ENCODE measurements around the gene KLF16.
"Not testable (repeated sequence)": the region's sequence is repeated elsewhere in the genome, so short reads cannot be mapped to it uniquely, and the experiment has no call there.

KLF16 gene

DNA sequence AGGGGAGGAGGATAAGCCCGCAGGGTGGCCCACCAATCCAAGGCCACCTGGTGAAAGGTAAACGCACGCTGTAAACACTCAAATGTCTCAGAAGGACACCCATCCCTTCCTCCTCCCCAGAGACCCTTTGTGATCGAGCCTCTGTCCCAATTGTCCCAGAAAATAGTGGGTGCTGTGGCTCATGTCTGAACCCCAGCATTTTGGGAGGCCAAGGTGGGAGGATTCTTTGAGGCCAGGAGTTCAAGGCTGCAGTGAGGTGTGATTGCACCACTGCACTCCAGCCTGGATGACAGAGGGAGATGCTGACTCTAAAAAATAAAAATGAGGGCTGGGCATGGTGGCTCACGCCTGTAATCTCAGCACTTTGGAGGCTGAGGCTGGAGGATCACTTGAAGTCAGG lies 25.0 kb upstream of the KLF16 start:
- Mint-ChIP-seq H3K36me3 (ENCODE audit: low read depth) (no peaks in the 10 kb centered on the region), H3K27ac (no peak overlapping the region), H3K9me3 (no peaks in the 10 kb centered on the region), H3K4me1 (peaks cover 22% of the 10 kb centered on the region), H3K4me3 (no peak overlapping the region), H3K27me3 (ENCODE audit: low read depth) (no peaks in the 10 kb centered on the region)
- TF ChIP-seq, protein P1, sequence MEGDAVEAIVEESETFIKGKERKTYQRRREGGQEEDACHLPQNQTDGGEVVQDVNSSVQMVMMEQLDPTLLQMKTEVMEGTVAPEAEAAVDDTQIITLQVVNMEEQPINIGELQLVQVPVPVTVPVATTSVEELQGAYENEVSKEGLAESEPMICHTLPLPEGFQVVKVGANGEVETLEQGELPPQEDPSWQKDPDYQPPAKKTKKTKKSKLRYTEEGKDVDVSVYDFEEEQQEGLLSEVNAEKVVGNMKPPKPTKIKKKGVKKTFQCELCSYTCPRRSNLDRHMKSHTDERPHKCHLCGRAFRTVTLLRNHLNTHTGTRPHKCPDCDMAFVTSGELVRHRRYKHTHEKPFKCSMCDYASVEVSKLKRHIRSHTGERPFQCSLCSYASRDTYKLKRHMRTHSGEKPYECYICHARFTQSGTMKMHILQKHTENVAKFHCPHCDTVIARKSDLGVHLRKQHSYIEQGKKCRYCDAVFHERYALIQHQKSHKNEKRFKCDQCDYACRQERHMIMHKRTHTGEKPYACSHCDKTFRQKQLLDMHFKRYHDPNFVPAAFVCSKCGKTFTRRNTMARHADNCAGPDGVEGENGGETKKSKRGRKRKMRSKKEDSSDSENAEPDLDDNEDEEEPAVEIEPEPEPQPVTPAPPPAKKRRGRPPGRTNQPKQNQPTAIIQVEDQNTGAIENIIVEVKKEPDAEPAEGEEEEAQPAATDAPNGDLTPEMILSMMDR (IDR thresholded peaks at IDR 0.05; ENCODE audit: unreplicated experiment in 3 of 3) = no peak

DNA sequence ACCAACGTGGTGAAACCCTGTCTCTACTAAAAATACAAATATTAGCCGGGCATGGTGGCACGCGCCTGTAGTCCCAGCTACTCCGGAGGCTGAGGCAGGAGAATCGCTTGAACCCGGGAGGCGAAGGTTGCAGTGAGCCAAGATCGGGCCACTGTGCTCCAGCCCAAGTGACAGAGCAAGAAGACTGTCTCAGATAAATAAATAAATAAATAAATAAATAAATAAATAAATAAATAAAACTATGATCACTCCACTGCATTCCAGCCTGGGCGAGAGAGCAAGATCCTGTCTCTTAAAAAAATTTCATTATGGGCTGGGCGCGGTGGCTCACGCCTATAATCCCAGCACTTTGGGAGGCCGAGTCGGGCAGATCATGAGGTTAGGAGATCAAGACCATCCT lies 23.0 kb upstream of the KLF16 start:
- H3K27me3 Mint-ChIP-seq (ENCODE audit: low read depth); H3K27ac Mint-ChIP-seq; H3K36me3 Mint-ChIP-seq (ENCODE audit: low read depth); H3K9me3 Mint-ChIP-seq; H3K4me3 Mint-ChIP-seq: not testable (repeated sequence)
- peaks cover 34% of the 10 kb centered on the region for H3K4me1 Mint-ChIP-seq

DNA sequence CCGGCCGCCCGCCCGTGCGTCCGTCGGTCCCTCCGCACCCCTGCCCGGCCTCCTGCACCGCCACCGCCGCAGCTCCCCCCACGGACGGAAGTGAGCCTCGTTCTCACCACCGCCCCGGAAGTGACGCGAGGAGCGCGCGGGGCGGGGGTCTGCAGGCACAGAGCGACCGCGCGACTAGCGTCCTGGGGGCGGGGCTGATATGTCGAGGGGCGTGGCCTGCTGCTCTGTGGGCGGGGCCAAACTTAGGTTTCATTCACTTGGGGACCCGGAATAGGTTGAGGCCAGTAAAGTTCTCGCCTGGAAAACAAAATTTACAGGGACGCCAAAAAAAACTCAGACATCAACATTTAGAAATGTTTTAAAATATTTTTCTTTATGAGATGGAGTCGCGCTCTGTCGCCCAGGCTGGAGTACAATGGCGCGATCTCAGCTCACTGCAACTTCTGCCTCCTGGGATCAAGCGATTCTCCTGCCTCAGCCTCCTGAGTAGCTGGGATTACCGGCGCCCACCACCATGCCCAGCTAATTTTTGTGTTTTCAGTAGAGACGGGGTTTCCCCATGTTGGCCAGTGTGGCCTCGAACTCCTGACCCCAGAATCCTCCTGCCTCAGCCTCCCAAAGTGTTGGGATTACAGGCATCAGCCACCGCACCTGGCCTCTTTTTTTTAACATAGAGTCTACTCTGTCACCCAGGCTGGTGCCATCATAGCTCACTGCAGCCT lies 22.2 kb upstream of the KLF16 start, which contains the start of gene ABHD17A:
Gene ABHD17A (minus strand): TSS at position 99 of the 722 bp plus-strand sequence. CDS start 3,930 bp downstream, outside the sequence.
- Mint-ChIP-seq H3K4me3 (peak within 1 kb of the TSS; percentile 97 to 99 (median 98)), H3K4me1 (peaks cover 34% of the 10 kb centered on the region), H3K27ac (peak within 1 kb of the TSS; percentile 65 to 85 (median 80))
- H3K9me3 Mint-ChIP-seq; H3K27me3 Mint-ChIP-seq (ENCODE audit: low read depth); H3K36me3 Mint-ChIP-seq (ENCODE audit: low read depth): not testable (repeated sequence)

DNA sequence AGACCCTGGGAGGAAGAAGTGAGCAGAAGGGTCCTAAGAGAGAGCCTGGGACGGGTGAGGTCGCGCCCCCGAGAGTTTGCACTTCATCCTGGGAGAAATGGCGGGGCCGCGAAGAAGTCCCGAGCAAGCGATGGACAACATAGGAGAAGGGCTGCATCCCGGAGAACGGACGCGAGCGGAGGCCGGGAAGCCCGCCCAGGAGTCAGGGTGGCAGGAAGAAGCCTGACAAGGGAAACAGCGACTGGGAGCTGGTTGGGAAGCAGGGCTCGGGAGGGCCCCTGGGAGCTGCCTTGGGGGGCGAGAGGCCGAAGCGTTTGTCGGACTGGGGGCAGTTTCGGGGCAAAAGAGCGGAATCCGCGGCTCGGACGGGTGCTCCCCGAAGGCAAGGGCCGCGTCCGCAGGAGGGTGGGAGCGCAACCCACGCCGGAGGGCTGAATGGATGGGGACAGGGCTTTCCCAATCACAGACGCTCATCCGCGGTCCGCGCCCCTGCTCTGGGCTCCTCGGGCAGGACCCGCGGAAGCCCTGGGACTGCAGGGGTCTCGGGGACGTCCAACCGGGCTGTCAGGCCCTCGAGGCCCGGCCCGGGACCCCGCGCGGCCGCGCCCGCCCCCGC lies 21.4 kb upstream of the KLF16 start:
- H3K4me3 Mint-ChIP-seq = peak overlapping the region; percentile 97 to 99 (median 98)
- H3K27me3 Mint-ChIP-seq (ENCODE audit: low read depth) = no peaks in the 10 kb centered on the region
- peak overlapping the region; percentile 54 to 85 (median 80) for H3K27ac Mint-ChIP-seq
- TF ChIP-seq, protein P1 (IDR thresholded peaks at IDR 0.05; ENCODE audit: unreplicated experiment in 3 of 3) = no peak
- H3K9me3 Mint-ChIP-seq = no peaks in the 10 kb centered on the region
- peaks cover 3% of the 10 kb centered on the region for H3K36me3 Mint-ChIP-seq (ENCODE audit: low read depth)
- H3K4me1 Mint-ChIP-seq = peaks cover 34% of the 10 kb centered on the region

DNA sequence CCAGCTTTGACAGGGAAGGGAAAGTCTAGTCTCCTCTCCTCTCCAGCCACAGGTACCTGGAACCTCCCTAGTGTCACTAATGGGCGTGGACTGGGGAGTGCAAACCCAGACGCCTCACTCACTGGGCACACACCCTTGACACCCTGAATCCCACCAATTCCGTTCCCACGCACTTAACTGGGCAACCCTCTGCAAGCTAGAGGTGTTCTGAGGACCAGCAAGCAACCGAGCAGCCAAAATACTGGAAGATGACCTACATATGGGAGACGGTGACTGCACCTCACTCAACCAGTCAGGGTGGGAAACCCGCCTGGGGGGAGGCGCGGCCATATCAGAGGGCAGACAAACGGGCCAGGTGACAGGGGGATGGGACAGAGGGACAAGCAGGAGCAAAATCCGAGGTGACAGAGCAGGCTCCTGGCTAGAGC lies 20.9 kb upstream of the KLF16 start:
- Mint-ChIP-seq H3K4me3 (peak overlapping the region; percentile 97 to 99 (median 98)), H3K27ac (peak overlapping the region; percentile 54 to 85 (median 80)), H3K9me3 (no peaks in the 10 kb centered on the region), H3K4me1 (peaks cover 34% of the 10 kb centered on the region), H3K27me3 (ENCODE audit: low read depth) (no peaks in the 10 kb centered on the region), H3K36me3 (ENCODE audit: low read depth) (peaks cover 3% of the 10 kb centered on the region)
- TF ChIP-seq, protein P1 (IDR thresholded peaks at IDR 0.05; ENCODE audit: unreplicated experiment in 3 of 3) = no peak

DNA sequence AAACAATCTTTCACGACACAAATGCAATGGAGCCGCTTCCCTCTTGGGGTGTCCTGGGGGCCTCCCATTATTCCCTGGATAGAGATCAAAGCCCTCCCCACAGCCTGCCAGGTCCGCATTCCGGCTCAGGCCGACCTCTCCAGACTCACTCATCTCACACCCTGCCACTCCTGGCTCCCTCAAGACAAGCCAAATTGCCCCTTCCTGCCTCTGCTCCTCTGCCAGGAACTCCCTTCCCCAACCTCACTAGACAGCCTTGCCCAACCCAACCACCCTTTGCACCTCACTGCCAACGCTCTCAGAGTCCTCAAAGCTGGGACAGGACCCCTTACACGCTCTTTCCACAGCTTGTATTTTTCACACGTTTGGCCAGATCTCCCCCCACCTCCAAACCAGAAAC lies 20.4 kb upstream of the KLF16 start:
- H3K36me3 Mint-ChIP-seq (ENCODE audit: low read depth) = peaks cover 3% of the 10 kb centered on the region
- H3K4me3 Mint-ChIP-seq = peak overlapping the region; percentile 97 to 99 (median 98)
- peaks cover 34% of the 10 kb centered on the region for H3K4me1 Mint-ChIP-seq
- no peaks in the 10 kb centered on the region for H3K27me3 Mint-ChIP-seq (ENCODE audit: low read depth)
- peak overlapping the region; percentile 11 to 85 (median 54) for H3K27ac Mint-ChIP-seq
- H3K9me3 Mint-ChIP-seq = no peaks in the 10 kb centered on the region
- TF ChIP-seq, protein P1 (IDR thresholded peaks at IDR 0.05; ENCODE audit: unreplicated experiment in 3 of 3) = no peak
